ENCODE measurements around the gene ATP8A2. TPM values are rescaled to one million over a fixed set of nuclear protein-coding genes. Genes with fewer than 3 reads are reported as not detected.

The ATP8A2 gene
- total and polyA plus RNA-seq, 2 of the 8 experiments (the other 6 are each of a cell fraction or from before 2014, with no cell fraction given): 2.4 to 8.3 TPM

DNA sequence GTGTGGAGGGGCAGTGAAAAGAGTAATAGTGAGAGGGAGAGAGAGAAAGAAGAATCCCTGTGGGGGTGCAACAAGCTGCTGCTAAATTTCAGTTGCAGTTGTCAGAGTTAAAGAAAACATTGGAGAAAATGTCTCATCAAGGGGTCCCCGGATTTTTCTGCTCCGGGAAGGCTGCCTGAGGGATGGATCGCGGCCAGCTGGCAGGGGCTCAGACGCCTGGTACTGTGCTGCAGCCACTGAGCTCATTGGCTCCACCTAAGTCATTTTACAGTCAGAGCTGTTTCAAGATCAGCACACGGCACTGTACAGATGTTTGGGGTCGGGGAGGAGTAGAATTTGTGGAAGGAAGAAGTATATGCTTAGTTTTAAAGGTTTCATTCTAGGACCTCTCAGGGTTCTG is 573.8 kb downstream of the ATP8A2 start:
- no peaks in the 10 kb centered on the region for H3K79me2 ChIP-seq (ENCODE audit: control insufficient read depth in 1 of 2, insufficient read depth in 2 of 2, low read length in 2 of 2)
- no peaks in the 10 kb centered on the region for H4K20me1 ChIP-seq (replicated peaks in 1 of 2; ENCODE audit: control insufficient read depth in 1 of 2, insufficient read depth in 2 of 2, low read length in 2 of 2)
- H3K9ac ChIP-seq (replicated peaks in 1 of 4; ENCODE audit: extremely low read depth in 1 of 4, low read depth in 3 of 4, low read length in 3 of 4): no peak overlapping the region
- TF ChIP-seq KDM4A (IDR thresholded peaks at IDR 0.05; ENCODE audit: low read depth, low read length, severe bottlenecking): no peak
- TF ChIP-seq TEAD4 (IDR thresholded peaks at IDR 0.05; ENCODE audit: low read depth, low read length): no peak
- no peak for TF ChIP-seq JUN (IDR thresholded peaks at IDR 0.05; ENCODE audit: low read depth, low read length)
- TF ChIP-seq CBX5 (IDR thresholded peaks at IDR 0.05; ENCODE audit: low read depth, low read length): no peak
- TF ChIP-seq MAFK (IDR thresholded peaks at IDR 0.05; ENCODE audit: low read depth, low read length): no peak
- no peak for TF ChIP-seq FOSL1 (IDR thresholded peaks at IDR 0.05; ENCODE audit: insufficient read depth, low read depth, low read length)
- TF ChIP-seq SRF (IDR thresholded peaks at IDR 0.05; ENCODE audit: low read depth, low read length): no peak
- TF ChIP-seq KDM1A (IDR thresholded peaks at IDR 0.05; ENCODE audit: borderline replicate concordance, low read length): no peak
- TF ChIP-seq E2F6 (IDR thresholded peaks at IDR 0.05): no peak
- FAIRE-seq: no peak
- H4K5ac ChIP-seq (ENCODE audit: insufficient read length, low read depth, low read length): no peak overlapping the region
- DNase-seq (ENCODE audit: low read depth in 1 of 2, low spot score in 2 of 2): no peak
- ChIA-PET CTCF (ENCODE audit: partially characterized antibody) (no interaction called here), POLR2A (ENCODE audit: partially characterized antibody) (no interaction called here)
- no peak overlapping the region for H2BK20ac ChIP-seq (ENCODE audit: low read length)
- H2BK12ac ChIP-seq (ENCODE audit: low read depth, low read length): no peak overlapping the region
- no peaks in the 10 kb centered on the region for H3K27me3 ChIP-seq (replicated peaks in 1 of 4; ENCODE audit: control insufficient read depth in 3 of 4, extremely low read depth in 1 of 4, insufficient read depth in 3 of 4, low read length in 3 of 4)
- H3K4me2 ChIP-seq (ENCODE audit: insufficient read depth in 1 of 2, low read depth in 2 of 2, low read length in 2 of 2): no peak overlapping the region
- no peak overlapping the region for H3K56ac ChIP-seq (replicated peaks; ENCODE audit: insufficient read length, low read depth, low read length)
- peaks cover 0 to 4% (median 0%) of the 10 kb centered on the region in 4 experiments; a peak in 2 of 7 replicates for H3K4me1 ChIP-seq (replicated peaks in 1 of 4; ENCODE audit: control insufficient read depth in 3 of 4, insufficient read depth in 4 of 4, low read length in 3 of 4)
- H3K36me3 ChIP-seq (ENCODE audit: control insufficient read depth in 2 of 4, insufficient read depth in 4 of 4, low read length in 3 of 4): no peaks in the 10 kb centered on the region
- no peaks in the 10 kb centered on the region for H3K23me2 ChIP-seq (ENCODE audit: low read depth, low read length)
- H3K79me1 ChIP-seq (ENCODE audit: low read depth, low read length): no peaks in the 10 kb centered on the region
- H2AK5ac ChIP-seq (ENCODE audit: low read depth, low read length): no peak overlapping the region
- H3K4ac ChIP-seq (replicated peaks; ENCODE audit: insufficient read length, low read depth, low read length): no peak overlapping the region
- H2BK120ac ChIP-seq (replicated peaks; ENCODE audit: low read depth, low read length): no peak overlapping the region
- H3K18ac ChIP-seq (ENCODE audit: extremely low read depth, low read length): no peak overlapping the region
- H3K27ac ChIP-seq (ENCODE audit: low read depth, low read length): no peak overlapping the region
- H3K14ac ChIP-seq (ENCODE audit: insufficient read length): no peak overlapping the region
- whole genome bisulfite sequencing, 2 experiments (ENCODE audit: extremely low coverage in 1 of 2, insufficient coverage in 1 of 2, insufficient read length in 1 of 2, insufficient replicate concordance in 2 of 2, low coverage in 1 of 2, low lambda C conversion rate in 2 of 2, missing lambda C conversion rate in 1 of 2): 93% methylated on average over 7 of the region's 7 CpGs; no CpG with 5 or more reads in 1 of the 2 experiments
- no peak overlapping the region for H4K8ac ChIP-seq (ENCODE audit: extremely low read depth, insufficient read depth, low read length)
- no peak overlapping the region for H2BK5ac ChIP-seq (ENCODE audit: low read depth, low read length)
- 0 out of 2 replicates have a peak overlapping the region, but pooled peaks have one; percentile 12 for H2BK15ac ChIP-seq (ENCODE audit: low read length)
- H3K9me3 ChIP-seq (ENCODE audit: insufficient read depth in 2 of 2, low read depth in 1 of 2, low read length in 1 of 2): peaks cover 2 to 5% of the 10 kb centered on the region in 2 experiments; a peak in 3 of 4 replicates
- H2AFZ ChIP-seq (ENCODE audit: low read length): no peak overlapping the region
- H3K23ac ChIP-seq (ENCODE audit: insufficient read length): no peak overlapping the region
- no peak overlapping the region for H3K4me3 ChIP-seq (ENCODE audit: extremely low read depth in 1 of 4, insufficient read depth in 2 of 4, low read depth in 3 of 4, low read length in 4 of 4)
- no peak overlapping the region for H4K91ac ChIP-seq (replicated peaks; ENCODE audit: insufficient read length, low read length)

Data from H1 (cell line).